Gastrocnemius medialis (tissue), 4 donors: ENCODE results near the gene TXNDC5.

Experiments used
- CTCF ChIP-seq, 5 experiments: fragments of 450-650 bp in 3 of 5; fragments of 200-600 bp in 2 of 5; sonication (generic) in 2 of 5; IDR thresholded peaks in 4 of 5; conservative IDR thresholded peaks in 1 of 5; 1 replicate in 4 of 5; 2 replicates in 1 of 5; pipeline ENCODE4 v1.5.1; 2016 to 2019; ENCODE audit warnings: antibody characterized with exemption in 5 of 5, mild to moderate bottlenecking in 3 of 5, moderate library complexity in 3 of 5
- POLR2A ChIP-seq, 2 donors: fragments of 450-650 bp; IDR thresholded peaks; one replicate each; pipeline ENCODE4 v1.6.1; 2017; ENCODE audit warnings: antibody characterized with exemption in 2 of 2, mild to moderate bottlenecking in 2 of 2, moderate library complexity in 2 of 2

GRCh38 chr6:7905416-7905815 is 5.2 kb downstream of the TXNDC5 start:
- TF ChIP-seq CTCF (IDR thresholded peaks at IDR 0.05 in 4 of 5, conservative IDR thresholded peaks at IDR 0.05 in 1 of 5) (no peak), POLR2A (IDR thresholded peaks at IDR 0.05) (no peak)
